NCI-H2029 (cell line): Measurements from ENCODE around the gene FAM180A.

Source experiments
- DNase-seq: peaks from one replicate; lab custom pipeline; 2025; lab: John Stamatoyannopoulos, UW

FAM180A gene

DNA sequence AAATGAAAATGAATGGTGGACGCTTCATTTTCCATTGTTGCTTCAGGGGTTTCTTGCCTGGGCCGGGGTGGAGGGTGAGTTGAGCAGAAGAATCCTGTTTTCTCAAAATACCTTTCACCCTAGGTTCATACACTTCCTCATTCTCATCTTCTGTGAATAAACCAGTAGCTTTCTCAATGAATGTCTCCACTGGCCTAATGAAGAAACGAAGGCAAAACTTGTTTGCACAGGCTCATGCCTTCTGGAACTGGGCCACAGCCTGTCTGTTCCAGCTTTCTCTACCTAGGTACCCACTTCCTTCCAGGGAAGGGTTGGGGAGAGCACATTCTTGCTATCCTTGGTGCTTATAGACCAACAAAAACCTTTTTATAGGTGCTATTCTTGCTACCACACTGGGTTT, 65.0 kb downstream of the FAM180A start:
- no peak for DNase-seq

DNA sequence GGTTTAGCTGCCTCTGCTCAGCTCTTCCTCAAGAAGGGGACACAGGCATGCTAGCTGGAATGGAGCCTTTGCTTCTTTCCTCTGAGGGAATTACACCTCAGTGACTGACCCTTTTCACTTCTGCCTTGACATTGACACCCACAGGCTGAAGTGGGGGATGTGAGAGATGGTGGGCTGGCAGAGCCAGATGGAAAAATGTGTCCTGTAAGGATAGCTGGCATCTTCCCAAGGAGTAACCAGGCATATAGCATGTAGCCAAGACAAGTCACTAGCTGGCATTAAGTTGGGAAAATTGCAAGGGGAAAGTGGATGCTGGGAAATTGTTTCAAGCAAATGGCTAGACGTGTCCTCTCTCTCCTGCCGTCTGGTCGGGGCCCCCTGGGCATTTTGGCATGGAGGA, 66.4 kb downstream of the FAM180A start:
- DNase-seq, result no peak

- no peak for DNase-seq
Observed at GRCh38 chr7:135681762-135682161, 66.9 kb downstream of the FAM180A start.
